Measurements from ENCODE around the gene RBM22.

RBM22 gene

GRCh38 chr5:150672237-150672883, 28.5 kb downstream of the RBM22 start:
- DNase-seq: no peak

GRCh38 chr5:150671509-150672236, 29.2 kb downstream of the RBM22 start:
- DNase-seq: no peak

GRCh38 chr5:150670948-150671310, 29.9 kb downstream of the RBM22 start:
- DNase-seq: no peak

GRCh38 chr5:150670275-150670947, 30.5 kb downstream of the RBM22 start:
- no peak for DNase-seq

GRCh38 chr5:150665044-150665443, 35.8 kb downstream of the RBM22 start:
- no peak for DNase-seq

GRCh38 chr5:150663936-150664335, 36.9 kb downstream of the RBM22 start:
- DNase-seq: no peak

- no peak for DNase-seq
Observed at GRCh38 chr5:150662731-150663516, 37.9 kb downstream of the RBM22 start.

GRCh38 chr5:150661821-150662596, 38.9 kb downstream of the RBM22 start:
- DNase-seq: no peak

- DNase-seq: no peak
Observed at GRCh38 chr5:150661086-150661485, 39.8 kb downstream of the RBM22 start, which contains the start of gene MYOZ3. MYOZ3 (plus strand) TSS chr5:150661251; CDS start chr5:150662942, 1,691 bp downstream.

- no peak for DNase-seq
Observed at GRCh38 chr5:150660108-150660831, 40.6 kb downstream of the RBM22 start.

- no peak for DNase-seq
Observed at GRCh38 chr5:150659360-150660107, 41.3 kb downstream of the RBM22 start.

- no peak for DNase-seq
Observed at GRCh38 chr5:150658699-150659265, 42.1 kb downstream of the RBM22 start.

- DNase-seq: no peak
Observed at GRCh38 chr5:150658121-150658520, 42.7 kb downstream of the RBM22 start.

GRCh38 chr5:150656191-150657132, 44.4 kb downstream of the RBM22 start:
- peak; percentile 84 to 87 for DNase-seq

- no peak for DNase-seq
Observed at GRCh38 chr5:150655221-150655620, 45.6 kb downstream of the RBM22 start.

GRCh38 chr5:150653762-150654556, 46.9 kb downstream of the RBM22 start:
- no peak for DNase-seq

- no peak for DNase-seq
Observed at GRCh38 chr5:150653145-150653761, 47.6 kb downstream of the RBM22 start.

Measured in CD4-positive, alpha-beta T cell treated with Interleukin-4 for 1 hour (primary cell).